Measurements from ENCODE around the gene TRIO.

DNA sequence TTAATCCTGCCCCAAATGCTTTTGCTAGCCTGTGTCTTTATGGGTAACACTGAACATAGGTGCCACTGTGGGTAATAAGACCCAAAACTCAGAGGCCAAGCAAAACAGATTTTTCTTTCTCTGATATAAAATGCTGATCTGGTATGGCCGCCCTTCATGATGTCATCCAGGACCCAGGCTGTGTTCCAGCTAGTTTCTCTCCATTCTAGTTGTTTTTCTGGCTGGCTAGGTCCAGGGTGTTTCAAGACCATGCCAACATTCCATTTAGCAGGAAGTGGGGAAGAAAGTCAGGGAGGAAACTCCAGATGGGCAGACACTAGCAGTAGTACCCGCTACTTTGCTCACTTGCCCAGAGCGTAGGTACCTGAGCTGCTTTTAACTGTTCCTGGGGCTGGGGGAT lies 254.6 kb downstream of the TRIO start:
- TF ChIP-seq, protein P1, sequence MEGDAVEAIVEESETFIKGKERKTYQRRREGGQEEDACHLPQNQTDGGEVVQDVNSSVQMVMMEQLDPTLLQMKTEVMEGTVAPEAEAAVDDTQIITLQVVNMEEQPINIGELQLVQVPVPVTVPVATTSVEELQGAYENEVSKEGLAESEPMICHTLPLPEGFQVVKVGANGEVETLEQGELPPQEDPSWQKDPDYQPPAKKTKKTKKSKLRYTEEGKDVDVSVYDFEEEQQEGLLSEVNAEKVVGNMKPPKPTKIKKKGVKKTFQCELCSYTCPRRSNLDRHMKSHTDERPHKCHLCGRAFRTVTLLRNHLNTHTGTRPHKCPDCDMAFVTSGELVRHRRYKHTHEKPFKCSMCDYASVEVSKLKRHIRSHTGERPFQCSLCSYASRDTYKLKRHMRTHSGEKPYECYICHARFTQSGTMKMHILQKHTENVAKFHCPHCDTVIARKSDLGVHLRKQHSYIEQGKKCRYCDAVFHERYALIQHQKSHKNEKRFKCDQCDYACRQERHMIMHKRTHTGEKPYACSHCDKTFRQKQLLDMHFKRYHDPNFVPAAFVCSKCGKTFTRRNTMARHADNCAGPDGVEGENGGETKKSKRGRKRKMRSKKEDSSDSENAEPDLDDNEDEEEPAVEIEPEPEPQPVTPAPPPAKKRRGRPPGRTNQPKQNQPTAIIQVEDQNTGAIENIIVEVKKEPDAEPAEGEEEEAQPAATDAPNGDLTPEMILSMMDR (IDR thresholded peaks at IDR 0.05; ENCODE audit: insufficient read depth, low read length, poor library complexity, severe bottlenecking) = no peak
- TF ChIP-seq EZH2phosphoT487 (conservative IDR thresholded peaks at IDR 0.05; ENCODE audit: low read length) = no peak
